ENCODE results near the gene CDH4.

The CDH4 gene

DNA sequence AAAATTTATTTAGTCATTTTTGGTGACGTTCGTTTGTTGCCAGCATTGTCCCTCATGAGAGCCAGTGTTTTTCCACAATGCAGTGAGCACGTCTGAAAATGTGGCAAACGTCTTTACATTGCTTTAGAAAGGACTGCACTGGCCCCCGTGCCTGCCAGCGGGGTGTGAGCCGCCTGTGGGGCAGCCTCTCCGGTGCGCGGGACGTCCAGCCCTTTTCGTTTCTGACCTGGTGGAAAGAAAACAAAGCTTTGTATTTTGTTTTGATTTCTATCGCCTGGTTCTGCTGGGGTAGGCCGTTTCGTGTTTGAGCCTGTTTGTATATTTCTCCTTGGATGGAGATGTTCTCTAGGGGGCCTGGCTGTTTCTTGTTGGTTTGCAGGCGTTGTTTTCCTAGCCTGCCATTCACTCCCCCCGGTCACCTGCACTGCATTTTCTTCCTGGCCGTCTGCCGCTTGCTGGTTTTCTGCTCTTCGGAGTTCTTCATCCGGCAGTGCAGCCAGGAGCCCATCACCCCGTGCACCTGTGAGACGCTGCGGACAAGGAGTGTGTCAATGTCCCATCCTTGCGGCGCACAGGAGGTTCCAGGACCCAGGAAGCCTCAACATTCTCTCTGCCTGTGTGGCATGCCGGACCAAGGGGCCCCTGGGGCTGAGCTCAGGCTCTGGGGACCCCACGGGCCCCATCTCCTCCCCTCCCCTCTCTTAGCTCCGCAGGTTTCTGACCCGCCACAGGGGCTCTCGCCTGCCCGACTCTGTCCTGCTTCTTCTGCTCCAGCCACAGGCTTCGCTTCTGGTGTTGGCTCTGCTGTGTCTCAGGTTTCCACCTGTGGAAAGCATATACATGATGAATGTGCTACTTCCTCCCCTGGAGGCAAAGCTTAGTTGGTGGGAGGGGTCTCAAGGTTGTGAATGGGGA lies 100.5 kb downstream of the CDH4 start:
- in situ Hi-C loops (cut with MboI; ENCODE audit: low sequenced_read_pairs, unreplicated experiment) = no loop called here
- no peak for TF ChIP-seq CTCF (IDR thresholded peaks at IDR 0.05; ENCODE audit: borderline replicate concordance, control extremely low read depth, extremely low read depth, insufficient read depth, missing control alignments)
- no peak for DNase-seq (ENCODE audit: low spot score)

- DNase-seq (ENCODE audit: low spot score) = no peak
- in situ Hi-C loops (cut with MboI; ENCODE audit: low sequenced_read_pairs, unreplicated experiment) = no loop called here
- TF ChIP-seq CTCF (IDR thresholded peaks at IDR 0.05; ENCODE audit: borderline replicate concordance, control extremely low read depth, extremely low read depth, insufficient read depth, missing control alignments) = no peak
Measured at GRCh38 chr20:61353261-61354000, 101.4 kb downstream of the CDH4 start.

- no peak for TF ChIP-seq CTCF (IDR thresholded peaks at IDR 0.05; ENCODE audit: borderline replicate concordance, control extremely low read depth, extremely low read depth, insufficient read depth, missing control alignments)
- no peak for DNase-seq (ENCODE audit: low spot score)
- in situ Hi-C loops (cut with MboI; ENCODE audit: low sequenced_read_pairs, unreplicated experiment) = no loop called here
Measured at GRCh38 chr20:61354001-61354390, 101.9 kb downstream of the CDH4 start.

GRCh38 chr20:61354501-61354900 lies 102.4 kb downstream of the CDH4 start:
- no peak for DNase-seq (ENCODE audit: low spot score)
- no peak for TF ChIP-seq CTCF (IDR thresholded peaks at IDR 0.05; ENCODE audit: borderline replicate concordance, control extremely low read depth, extremely low read depth, insufficient read depth, missing control alignments)
- in situ Hi-C loops (cut with MboI; ENCODE audit: low sequenced_read_pairs, unreplicated experiment) = no loop called here

- no peak for DNase-seq (ENCODE audit: low spot score)
- TF ChIP-seq CTCF (IDR thresholded peaks at IDR 0.05; ENCODE audit: borderline replicate concordance, control extremely low read depth, extremely low read depth, insufficient read depth, missing control alignments) = no peak
- in situ Hi-C loops (cut with MboI; ENCODE audit: low sequenced_read_pairs, unreplicated experiment) = no loop called here
Measured at GRCh38 chr20:61354901-61355495, 102.9 kb downstream of the CDH4 start.

GRCh38 chr20:61355585-61355984 lies 103.5 kb downstream of the CDH4 start:
- in situ Hi-C loops (cut with MboI; ENCODE audit: low sequenced_read_pairs, unreplicated experiment) = no loop called here
- DNase-seq (ENCODE audit: low spot score) = no peak
- TF ChIP-seq CTCF (IDR thresholded peaks at IDR 0.05; ENCODE audit: borderline replicate concordance, control extremely low read depth, extremely low read depth, insufficient read depth, missing control alignments) = no peak
